Neuronal stem cell (in vitro differentiated cells): ENCODE results near the gene HPF1.
"Not testable (repeated sequence)": the region's sequence is repeated elsewhere in the genome, so short reads cannot be mapped to it uniquely, and the experiment has no call there.

Experiments used
- DNase-seq: peaks from one replicate; pipeline ENCODE4 v3.0.0-alpha.2; 2013; ENCODE audit warnings: low spot score
- H2AFZ ChIP-seq: one replicate; pipeline ENCODE4 v1.6.1; 2013; ENCODE audit warnings: mild to moderate bottlenecking, low read length, inconsistent platforms
- H2AK5ac ChIP-seq: 2 replicates; pipeline ENCODE4 v1.6.1; 2013; ENCODE audit warnings: low read depth, mild to moderate bottlenecking, inconsistent platforms, low read length, moderate library complexity, mixed read lengths
- H2BK120ac ChIP-seq: 2 replicates; pipeline ENCODE4 v1.6.1; 2013; ENCODE audit warnings: low read depth, mild to moderate bottlenecking, inconsistent platforms, low read length, moderate library complexity, mixed read lengths
- H2BK12ac ChIP-seq: one replicate; pipeline ENCODE4 v1.6.1; 2013; ENCODE audit warnings: low read length, inconsistent platforms
- H2BK15ac ChIP-seq: 2 replicates; pipeline ENCODE4 v1.6.1; 2013; ENCODE audit warnings: mild to moderate bottlenecking, low read length, inconsistent platforms, mixed read lengths
- H2BK5ac ChIP-seq: one replicate; pipeline ENCODE4 v1.6.1; 2013; ENCODE audit warnings: inconsistent platforms, mild to moderate bottlenecking, low read length, moderate library complexity
- H3K14ac ChIP-seq: one replicate; pipeline ENCODE4 v1.6.1; 2013; ENCODE audit warnings: low read length, inconsistent platforms
- H3K18ac ChIP-seq: 2 replicates; pipeline ENCODE4 v1.6.1; 2013; ENCODE audit warnings: low read length, inconsistent platforms
- H3K23ac ChIP-seq: 2 replicates; pipeline ENCODE4 v1.6.1; 2013; ENCODE audit warnings: low read depth, mild to moderate bottlenecking, mixed read lengths, low read length, inconsistent platforms; ENCODE audit not compliant: poor library complexity
- H3K27ac ChIP-seq: replicated peaks from 3 replicates; pipeline ENCODE4 v1.5.1; 2013; ENCODE audit warnings: low read length, inconsistent platforms
- H3K27me3 ChIP-seq, 3 experiments: 2 replicates each; pipeline ENCODE4 v1.6.1; 2013; ENCODE audit warnings: low read length in 3 of 3, mild to moderate bottlenecking in 2 of 3, inconsistent platforms in 1 of 3, low read depth in 1 of 3, mixed read lengths in 1 of 3, moderate library complexity in 1 of 3; ENCODE audit not compliant: control insufficient read depth in 3 of 3, insufficient read depth in 3 of 3
- H3K36me3 ChIP-seq, 2 donors: replicated peaks in 1 of 2; 2 replicates each; pipeline ENCODE4 v1.6.1; 2013; ENCODE audit warnings: low read length in 2 of 2; ENCODE audit not compliant: control insufficient read depth in 2 of 2, insufficient read depth in 2 of 2
- H3K4ac ChIP-seq: 2 replicates; pipeline ENCODE4 v1.6.1; 2013; ENCODE audit warnings: inconsistent platforms, mild to moderate bottlenecking, low read length, moderate library complexity
- H3K4me1 ChIP-seq, 2 donors: 1 replicate in 1 of 2; 2 replicates in 1 of 2; pipeline ENCODE4 v1.6.1; 2013; ENCODE audit warnings: low read length in 2 of 2, low read depth in 1 of 2; ENCODE audit not compliant: control insufficient read depth in 2 of 2, insufficient read depth in 1 of 2
- H3K4me2 ChIP-seq: one replicate; pipeline ENCODE4 v1.6.1; 2013; ENCODE audit warnings: mild to moderate bottlenecking, low read length, inconsistent platforms; ENCODE audit not compliant: insufficient read depth, poor library complexity, severe bottlenecking
- H3K4me3 ChIP-seq, 2 donors: 2 replicates each; pipeline ENCODE4 v1.5.1; 2013; ENCODE audit warnings: low read length in 2 of 2, mild to moderate bottlenecking in 2 of 2, inconsistent platforms in 1 of 2, moderate library complexity in 1 of 2
- H3K79me1 ChIP-seq: one replicate; pipeline ENCODE4 v1.6.1; 2013; ENCODE audit warnings: low read depth, mild to moderate bottlenecking, inconsistent platforms, low read length, moderate library complexity
- H3K9ac ChIP-seq: one replicate; pipeline ENCODE4 v1.6.1; 2013; ENCODE audit warnings: mild to moderate bottlenecking, low read depth, low read length, inconsistent platforms; ENCODE audit not compliant: poor library complexity
- H3K9me3 ChIP-seq, 2 donors: replicated peaks in 1 of 2; 2 replicates each; pipeline versions ENCODE3 to v1.6.1; 2013; ENCODE audit warnings: low read length in 2 of 2, mild to moderate bottlenecking in 2 of 2, inconsistent platforms in 1 of 2, low read depth in 1 of 2, mixed read lengths in 1 of 2, moderate library complexity in 1 of 2; ENCODE audit not compliant: control insufficient read depth in 2 of 2, insufficient read depth in 1 of 2
- H4K8ac ChIP-seq: one replicate; pipeline ENCODE4 v1.6.1; 2013; ENCODE audit warnings: low read depth, mild to moderate bottlenecking, inconsistent platforms, low read length, moderate library complexity
- H4K91ac ChIP-seq: one replicate; pipeline ENCODE4 v1.6.1; 2013; ENCODE audit warnings: low read length, low read depth, mild to moderate bottlenecking, inconsistent platforms; ENCODE audit not compliant: poor library complexity
- WGBS, 2 donors: extraction: QIAGEN DNeasy Blood & Tissue Kit; methylation state at CpG; one replicate each; pipeline ENCODE4 v1.1.7; 2013; ENCODE audit warnings: missing lambda C conversion rate in 2 of 2, mixed read lengths in 1 of 2; ENCODE audit not compliant: insufficient read length in 2 of 2, insufficient replicate concordance in 1 of 2; ENCODE audit errors: extremely low coverage in 2 of 2; 5-methylcytosine and 5-hydroxymethylcytosine counted together

HPF1 gene

GRCh38 chr4:169744601-169745000 lies 13.1 kb downstream of the HPF1 start:
- no peak overlapping the region for H3K4me2 ChIP-seq
- H2AFZ ChIP-seq: no peak overlapping the region
- no peak overlapping the region for H3K4ac ChIP-seq
- H3K18ac ChIP-seq: no peak overlapping the region
- no peak overlapping the region for H3K23ac ChIP-seq
- no peak overlapping the region for H2BK120ac ChIP-seq
- no peak overlapping the region for H2BK15ac ChIP-seq
- WGBS, 2 donors: no CpG with 5 or more reads among the region's 1 CpG
- no peak for DNase-seq
- H3K4me1 ChIP-seq: no peaks in the 10 kb centered on the region
- no peaks in the 10 kb centered on the region for H3K9me3 ChIP-seq
- H3K4me3 ChIP-seq: no peak overlapping the region
- no peak overlapping the region for H2BK12ac ChIP-seq
- no peaks in the 10 kb centered on the region for H3K79me1 ChIP-seq
- peaks cover 8 to 75% of the 10 kb centered on the region in 2 donors for H3K36me3 ChIP-seq
- no peak overlapping the region for H3K14ac ChIP-seq
- no peaks in the 10 kb centered on the region for H3K27me3 ChIP-seq
- no peak overlapping the region for H4K91ac ChIP-seq
- H3K27ac ChIP-seq: no peak overlapping the region
- H2AK5ac ChIP-seq: no peak overlapping the region
- H3K9ac ChIP-seq: no peak overlapping the region
- H4K8ac ChIP-seq: no peak overlapping the region
- no peak overlapping the region for H2BK5ac ChIP-seq

- no peak for DNase-seq
- Histone ChIP-seq H2BK120ac (no peak overlapping the region), H3K18ac (no peak overlapping the region), H3K27me3 (no peaks in the 10 kb centered on the region), H3K14ac (no peak overlapping the region), H2BK5ac (no peak overlapping the region), H3K4me1 (no peaks in the 10 kb centered on the region), H4K8ac (no peak overlapping the region), H3K9me3 (no peaks in the 10 kb centered on the region), H2BK15ac (no peak overlapping the region), H3K36me3 (peaks cover 4 to 73% of the 10 kb centered on the region in 2 donors), H3K23ac (no peak overlapping the region), H3K4ac (no peak overlapping the region), H3K9ac (no peak overlapping the region), H2BK12ac (no peak overlapping the region), H2AFZ (no peak overlapping the region), H3K79me1 (no peaks in the 10 kb centered on the region), H3K27ac (no peak overlapping the region), H3K4me2 (no peak overlapping the region), H2AK5ac (no peak overlapping the region), H3K4me3 (no peak overlapping the region), H4K91ac (no peak overlapping the region)
- WGBS, 2 donors: no CpG with 5 or more reads among the region's 2 CpGs
Observed at GRCh38 chr4:169741569-169741968, 16.2 kb downstream of the HPF1 start.

GRCh38 chr4:169738604-169739003 lies 19.1 kb downstream of the HPF1 start:
- not testable (repeated sequence) for H4K91ac ChIP-seq, H4K8ac ChIP-seq, DNase-seq, H3K18ac ChIP-seq, H2BK120ac ChIP-seq, H2AK5ac ChIP-seq, H3K27ac ChIP-seq, H3K23ac ChIP-seq, H3K4me1 ChIP-seq, H3K27me3 ChIP-seq, H3K9me3 ChIP-seq, H2AFZ ChIP-seq, H3K4me3 ChIP-seq, H2BK15ac ChIP-seq, H3K4me2 ChIP-seq, H3K79me1 ChIP-seq, H2BK5ac ChIP-seq, H3K9ac ChIP-seq, H3K4ac ChIP-seq, H2BK12ac ChIP-seq, H3K14ac ChIP-seq
- H3K36me3 ChIP-seq: peaks cover 6 to 66% of the 10 kb centered on the region in 2 donors

GRCh38 chr4:169730564-169730963 lies 27.2 kb downstream of the HPF1 start:
- no peak overlapping the region for H2BK15ac ChIP-seq
- no peak for DNase-seq
- H3K23ac ChIP-seq: no peak overlapping the region
- H3K18ac ChIP-seq: no peak overlapping the region
- H3K9me3 ChIP-seq: no peaks in the 10 kb centered on the region
- no peak overlapping the region for H2AK5ac ChIP-seq
- no peak overlapping the region for H3K4me3 ChIP-seq
- no peak overlapping the region for H2BK12ac ChIP-seq
- H3K36me3 ChIP-seq: peaks cover 9 to 63% of the 10 kb centered on the region in 2 donors
- H3K4me2 ChIP-seq: no peak overlapping the region
- no peak overlapping the region for H3K4ac ChIP-seq
- H3K27ac ChIP-seq: no peak overlapping the region
- no peak overlapping the region for H3K9ac ChIP-seq
- no peaks in the 10 kb centered on the region for H3K79me1 ChIP-seq
- no peak overlapping the region for H2BK120ac ChIP-seq
- no peaks in the 10 kb centered on the region for H3K4me1 ChIP-seq
- no peak overlapping the region for H3K14ac ChIP-seq
- H4K8ac ChIP-seq: no peak overlapping the region
- no peak overlapping the region for H4K91ac ChIP-seq
- no peak overlapping the region for H2AFZ ChIP-seq
- whole genome bisulfite sequencing, 2 donors: no CpG with 5 or more reads among the region's 5 CpGs
- no peak overlapping the region for H2BK5ac ChIP-seq
- H3K27me3 ChIP-seq: no peaks in the 10 kb centered on the region
